Body of pancreas (tissue), 4 donors: ENCODE measurements around the gene OPRD1. TPM values are rescaled to one million over a fixed set of nuclear protein-coding genes. Genes with fewer than 3 reads are reported as not detected.

ENCODE experiments used
- ATAC-seq: fragments of 150-250 bp; one replicate; pipeline ENCODE4 v1.9.1; 2016
- DNase-seq, 4 donors: peaks; one replicate each; pipeline ENCODE4 v3.0.0-alpha.2; 2019
- H3K27ac ChIP-seq, 4 donors: fragments of 200-600 bp; sonication (generic); 1 replicate in 3 of 4; 2 replicates in 1 of 4; pipeline versions ENCODE4 v1.5.1 to v1.6.1; 2016 to 2019; ENCODE audit warnings: mild to moderate bottlenecking in 1 of 4, mixed read lengths in 1 of 4, moderate library complexity in 1 of 4
- H3K27me3 ChIP-seq, 2 donors: fragments of 200-600 bp; sonication (generic); one replicate each; pipeline ENCODE4 v1.6.0; 2016; ENCODE audit warnings: mild to moderate bottlenecking in 1 of 2
- H3K36me3 ChIP-seq, 2 donors: fragments of 200-600 bp; sonication (generic); replicated peaks in 1 of 2; 2 replicates each; pipeline ENCODE4 v1.5.1; 2016; ENCODE audit warnings: low read depth in 2 of 2; ENCODE audit not compliant: insufficient read depth in 1 of 2
- H3K4me1 ChIP-seq: fragments of 200-600 bp; sonication (generic); one replicate; pipeline ENCODE4 v1.6.0; 2016
- H3K4me3 ChIP-seq, 2 donors: fragments of 200-600 bp; sonication (generic); 1 replicate in 1 of 2; 2 replicates in 1 of 2; pipeline ENCODE4 v1.5.1; 2016 to 2019
- H3K9me3 ChIP-seq, 3 donors: fragments of 200-600 bp; sonication (generic); 1 replicate in 2 of 3; 2 replicates in 1 of 3; pipeline ENCODE4 v1.5.1; 2016
- POLR2A ChIP-seq, 3 donors: fragments of 450-650 bp; IDR thresholded peaks; one replicate each; pipeline ENCODE4 v1.6.1; 2016; ENCODE audit warnings: antibody characterized with exemption in 3 of 3, mild to moderate bottlenecking in 2 of 3
- WGBS, 2 donors: methylation state at CpG; one replicate each; pipeline ENCODE4 v1.1.5; 2017; 5-methylcytosine and 5-hydroxymethylcytosine counted together
- intact Hi-C: fragments of 100-400 bp; cut with DNase I; formaldehyde crosslinking; loops from one replicate; pipeline ENCODE4 v1.15.1; 2023
- total RNA-seq, 2 donors: library from RNA; depleted of rRNA; stranded (reverse); fragments of >200 nt; gene quantifications; one replicate each; pipeline ENCODE4 v1.1.0, GENCODE V29; 2016
- TF ChIP-seq, protein P1 (sequence below), 7 experiments: fragments of 450-650 bp in 4 of 7; fragments of 200-600 bp in 3 of 7; sonication (generic) in 3 of 7; IDR thresholded peaks; one replicate each; pipeline ENCODE4 v1.5.1; 2016 to 2019; ENCODE audit warnings: antibody characterized with exemption in 7 of 7

The OPRD1 gene
- total RNA-seq, 2 donors from 2014 or later: 0.66 TPM; not detected in 1

DNA sequence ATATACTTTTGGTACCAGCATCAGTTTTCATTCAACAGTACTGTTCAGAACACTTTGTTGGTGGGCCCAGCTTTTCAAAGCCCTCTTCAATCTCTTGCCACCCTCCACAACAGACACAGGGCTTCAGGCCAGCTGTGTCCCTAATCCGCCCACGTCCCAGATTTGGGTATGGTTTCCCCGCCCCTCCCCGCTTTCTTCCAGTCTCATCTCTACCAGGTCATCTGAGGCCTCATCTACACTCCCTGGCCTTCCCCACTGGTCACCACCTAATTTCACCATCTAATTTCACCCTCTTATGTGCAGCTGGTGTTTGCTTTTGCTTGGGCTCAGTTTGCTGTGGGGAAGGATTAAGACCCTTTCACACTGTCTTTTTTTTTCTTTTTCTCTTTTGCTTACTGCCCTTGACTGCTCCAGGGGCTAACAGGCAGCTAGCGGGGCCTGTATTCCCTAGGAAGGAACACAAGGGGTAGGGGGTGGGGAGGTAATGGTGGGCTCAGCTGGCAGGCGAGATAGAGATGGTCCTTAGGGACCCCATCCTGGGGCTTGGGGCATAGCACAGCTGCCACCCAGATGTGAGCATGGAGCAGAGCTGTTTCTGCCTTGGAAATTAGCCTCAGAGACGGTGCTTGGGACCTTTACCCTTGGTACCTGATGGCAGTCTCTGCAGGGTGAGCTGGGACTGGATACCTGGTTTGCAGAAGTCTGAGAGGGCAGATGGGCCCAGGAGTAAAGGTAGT, 98.6 kb downstream of the OPRD1 start:
- Histone ChIP-seq H3K9me3 (no peaks in the 10 kb centered on the region), H3K27ac (no peak overlapping the region), H3K27me3 (no peaks in the 10 kb centered on the region), H3K36me3 (no peaks in the 10 kb centered on the region), H3K4me3 (no peak overlapping the region), H3K4me1 (peaks cover 12% of the 10 kb centered on the region)
- 87% methylated on average over 7 of the region's 7 CpGs for WGBS, 2 donors
- ATAC-seq (no peak), DNase-seq (no peak)
- TF ChIP-seq POLR2A (IDR thresholded peaks at IDR 0.05): no peak
- TF ChIP-seq, protein P1, sequence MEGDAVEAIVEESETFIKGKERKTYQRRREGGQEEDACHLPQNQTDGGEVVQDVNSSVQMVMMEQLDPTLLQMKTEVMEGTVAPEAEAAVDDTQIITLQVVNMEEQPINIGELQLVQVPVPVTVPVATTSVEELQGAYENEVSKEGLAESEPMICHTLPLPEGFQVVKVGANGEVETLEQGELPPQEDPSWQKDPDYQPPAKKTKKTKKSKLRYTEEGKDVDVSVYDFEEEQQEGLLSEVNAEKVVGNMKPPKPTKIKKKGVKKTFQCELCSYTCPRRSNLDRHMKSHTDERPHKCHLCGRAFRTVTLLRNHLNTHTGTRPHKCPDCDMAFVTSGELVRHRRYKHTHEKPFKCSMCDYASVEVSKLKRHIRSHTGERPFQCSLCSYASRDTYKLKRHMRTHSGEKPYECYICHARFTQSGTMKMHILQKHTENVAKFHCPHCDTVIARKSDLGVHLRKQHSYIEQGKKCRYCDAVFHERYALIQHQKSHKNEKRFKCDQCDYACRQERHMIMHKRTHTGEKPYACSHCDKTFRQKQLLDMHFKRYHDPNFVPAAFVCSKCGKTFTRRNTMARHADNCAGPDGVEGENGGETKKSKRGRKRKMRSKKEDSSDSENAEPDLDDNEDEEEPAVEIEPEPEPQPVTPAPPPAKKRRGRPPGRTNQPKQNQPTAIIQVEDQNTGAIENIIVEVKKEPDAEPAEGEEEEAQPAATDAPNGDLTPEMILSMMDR (IDR thresholded peaks at IDR 0.05): no peak
- intact Hi-C loops: no loop called here

DNA sequence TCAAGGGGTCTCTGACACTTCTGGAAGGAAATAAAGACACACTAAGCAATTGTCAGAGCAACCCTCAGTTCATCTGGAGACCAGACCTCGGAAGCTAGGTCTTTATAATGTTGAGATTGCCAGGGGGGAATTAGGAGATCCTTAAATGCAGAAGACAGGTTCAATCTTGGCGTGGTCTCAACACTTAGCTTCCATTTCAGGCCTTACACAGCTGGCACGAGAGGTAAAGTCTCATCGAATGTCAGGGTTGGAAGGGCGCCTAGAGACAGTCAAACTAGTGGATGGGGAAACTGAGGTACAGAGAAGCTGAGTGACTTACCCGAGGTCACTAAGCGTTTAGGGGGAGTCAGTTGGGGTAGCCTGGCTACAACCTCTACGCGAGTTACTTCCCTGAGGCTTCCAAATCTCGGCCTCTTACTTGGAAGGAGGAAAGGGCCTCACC, 101.8 kb downstream of the OPRD1 start:
- Histone ChIP-seq H3K4me3 (peak overlapping the region in 1 of 2 donors; percentile 45), H3K27ac (peak overlapping the region; percentile 32 to 65 (median 49)), H3K27me3 (no peaks in the 10 kb centered on the region), H3K4me1 (peaks cover 13% of the 10 kb centered on the region), H3K9me3 (no peaks in the 10 kb centered on the region), H3K36me3 (no peaks in the 10 kb centered on the region)
- intact Hi-C loops: no loop called here
- no peak for ATAC-seq
- TF ChIP-seq, protein P1 (IDR thresholded peaks at IDR 0.05): no peak
- no peak for TF ChIP-seq POLR2A (IDR thresholded peaks at IDR 0.05)
- no peak for DNase-seq
- 34 to 39% methylated on average over 10 of the region's 10 CpGs for WGBS, 2 donors

GRCh38 chr1:28914228-28915030, 102.5 kb downstream of the OPRD1 start, which contains the start of gene EPB41:
Gene EPB41 (plus strand): TSS chr1:28914569. CDS start chr1:28987438, 72,869 bp downstream.
- DNase-seq (peak; percentile 90 to 93 (median 91)), ATAC-seq (peak; percentile 98)
- TF ChIP-seq, protein P1 (IDR thresholded peaks at IDR 0.05): peak in 1 of 7 experiments; percentile 4
- peak in 2 of 3 donors; percentile 45 to 51 for TF ChIP-seq POLR2A (IDR thresholded peaks at IDR 0.05)
- intact Hi-C loops: no loop called here
- peak within 1 kb of the TSS; percentile 32 to 65 (median 49) for H3K27ac ChIP-seq
- peak within 1 kb of the TSS; percentile 12 to 45 for H3K4me3 ChIP-seq
- peaks cover 13% of the 10 kb centered on the region for H3K4me1 ChIP-seq
- no peaks in the 10 kb centered on the region for H3K27me3 ChIP-seq
- no peaks in the 10 kb centered on the region for H3K9me3 ChIP-seq
- no peaks in the 10 kb centered on the region for H3K36me3 ChIP-seq
- WGBS, 2 donors: 0% methylated on average over 15 to 82 of the region's 95 CpGs

DNA sequence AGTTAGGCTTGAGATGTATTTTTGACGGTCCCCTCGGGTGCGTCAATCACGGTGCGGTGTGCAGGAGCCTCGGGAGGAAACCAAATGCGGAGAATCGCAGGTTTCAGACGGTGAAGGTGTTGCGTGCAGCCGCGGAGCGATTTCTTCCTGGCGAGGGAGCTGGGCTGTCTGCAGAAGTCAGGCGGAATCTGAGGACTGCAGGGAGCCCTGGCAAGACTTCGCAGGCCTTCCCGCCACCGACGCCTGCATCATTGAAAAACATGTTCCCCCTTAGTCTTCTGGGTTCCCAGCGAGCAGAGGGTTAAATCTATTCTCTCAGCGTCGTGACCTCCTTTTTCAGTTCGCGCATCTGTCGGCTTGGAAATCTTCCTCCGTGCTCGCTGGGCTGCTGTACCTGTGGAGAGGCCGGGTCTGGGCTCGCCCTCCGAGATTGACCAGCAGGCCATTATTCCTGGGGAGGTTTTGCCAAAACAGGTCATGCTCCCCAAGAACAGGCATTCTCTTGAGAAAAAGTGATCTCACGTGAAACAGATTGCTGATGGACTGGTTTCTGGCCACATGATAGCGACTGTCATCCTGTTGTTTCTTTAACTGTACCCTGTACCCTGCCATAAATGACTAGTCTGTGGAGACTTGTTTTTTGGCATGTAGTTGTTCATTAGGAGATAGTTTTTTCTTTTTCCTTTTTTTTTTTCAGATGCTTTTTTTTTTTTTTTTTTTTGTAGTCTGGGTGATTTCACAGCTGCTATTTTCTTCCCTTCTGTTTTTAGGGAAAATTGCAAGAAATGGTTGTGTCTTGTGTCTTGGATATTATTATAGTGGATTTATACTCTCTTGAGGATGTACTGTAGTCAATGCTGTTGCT, 103.3 kb downstream of the OPRD1 start:
- peak overlapping the region; percentile 12 to 45 for H3K4me3 ChIP-seq
- H3K36me3 ChIP-seq: no peaks in the 10 kb centered on the region
- peaks cover 13% of the 10 kb centered on the region for H3K4me1 ChIP-seq
- H3K27ac ChIP-seq: peak overlapping the region in 2 of 4 donors; percentile 32 to 65
- TF ChIP-seq POLR2A (IDR thresholded peaks at IDR 0.05): no peak
- TF ChIP-seq, protein P1 (IDR thresholded peaks at IDR 0.05): no peak
- ATAC-seq: peak; percentile 30
- WGBS, 2 donors: 4 to 9% methylated on average over 18 to 32 of the region's 32 CpGs
- peak; percentile 20 to 47 (median 33) for DNase-seq
- no peaks in the 10 kb centered on the region for H3K9me3 ChIP-seq
- no peaks in the 10 kb centered on the region for H3K27me3 ChIP-seq
- intact Hi-C loops: no loop called here
